HG03066 (cell line): Measurements from ENCODE around the gene GTF2I.
"Not testable (repeated sequence)": the region's sequence is repeated elsewhere in the genome, so short reads cannot be mapped to it uniquely, and the experiment has no call there.

ENCODE experiments used
- ATAC-seq: cut with Tn5 transposase; IDR thresholded peaks from one replicate; pipeline ENCODE4 v1.9.1; 2021; ENCODE audit warnings: low read depth; ENCODE audit not compliant: unreplicated experiment

Gene GTF2I

GRCh38 chr7:74708569-74709275 lies 51.2 kb downstream of the GTF2I start:
- no peak for ATAC-seq

- no peak for ATAC-seq
Observed at GRCh38 chr7:74709880-74710671, 52.6 kb downstream of the GTF2I start.

GRCh38 chr7:74713567-74713966 lies 56.0 kb downstream of the GTF2I start:
- ATAC-seq = no peak

- no peak for ATAC-seq
Observed at GRCh38 chr7:74717889-74718288, 60.4 kb downstream of the GTF2I start.

GRCh38 chr7:74718336-74718735 lies 60.8 kb downstream of the GTF2I start:
- no peak for ATAC-seq

- ATAC-seq = no peak
Observed at GRCh38 chr7:74722153-74722552, 64.6 kb downstream of the GTF2I start.

GRCh38 chr7:74725840-74726239 lies 68.3 kb downstream of the GTF2I start:
- no peak for ATAC-seq

- ATAC-seq = no peak
Observed at GRCh38 chr7:74726309-74727101, 69.0 kb downstream of the GTF2I start.

GRCh38 chr7:74728686-74729085 lies 71.2 kb downstream of the GTF2I start:
- not testable (repeated sequence) for ATAC-seq

- ATAC-seq = not testable (repeated sequence)
Observed at GRCh38 chr7:74730186-74730585, 72.7 kb downstream of the GTF2I start.

GRCh38 chr7:74739974-74740703 lies 82.6 kb downstream of the GTF2I start:
- ATAC-seq = not testable (repeated sequence)

- not testable (repeated sequence) for ATAC-seq
Observed at GRCh38 chr7:74743936-74744557, 86.5 kb downstream of the GTF2I start.

- not testable (repeated sequence) for ATAC-seq
Observed at GRCh38 chr7:74753921-74754482, 96.5 kb downstream of the GTF2I start.

- ATAC-seq = not testable (repeated sequence)
Observed at GRCh38 chr7:74756673-74757072, 99.2 kb downstream of the GTF2I start.

GRCh38 chr7:74758268-74758667 lies 100.8 kb downstream of the GTF2I start:
- not testable (repeated sequence) for ATAC-seq

GRCh38 chr7:74758982-74759381 lies 101.5 kb downstream of the GTF2I start:
- not testable (repeated sequence) for ATAC-seq

GRCh38 chr7:74765205-74765918 lies 107.8 kb downstream of the GTF2I start:
- peak; percentile 37 for ATAC-seq

- ATAC-seq = not testable (repeated sequence)
Observed at GRCh38 chr7:74766509-74766908, 109.0 kb downstream of the GTF2I start.

GRCh38 chr7:74766991-74767390 lies 109.5 kb downstream of the GTF2I start:
- ATAC-seq = not testable (repeated sequence)
